Measurements from ENCODE around the gene CYSRT1. TPM values are rescaled to one million over a fixed set of nuclear protein-coding genes. Genes with fewer than 3 reads are reported as not detected.

The CYSRT1 gene
- total RNA-seq = 1 to 10 TPM; 3.7 to 5.6 TPM
- polyA plus RNA-seq (ENCODE audit: insufficient read depth, low read depth, low replicate concordance) = 3.0 TPM
- long read RNA-seq, donor 1 = 0 reads
- long read RNA-seq, donor 2 = 0 reads

GRCh38 chr9:137224830-137225694 is at the start of gene CYSRT1:
Gene CYSRT1, plus strand, starts transcription at chr9:137225174. Its CDS starts 448 bp downstream, at chr9:137225622.
- TF ChIP-seq POLR2A (IDR thresholded peaks at IDR 0.05) = no peak
- no peak for TF ChIP-seq CTCF (IDR thresholded peaks at IDR 0.05)
- Histone ChIP-seq H3K9me3 (no peaks in the 10 kb centered on the region), H3K36me3 (ENCODE audit: low read depth, missing control alignments) (no peaks in the 10 kb centered on the region), H3K27ac (no peak within 1 kb of the TSS), H3K27me3 (no peaks in the 10 kb centered on the region), H3K4me3 (peak within 1 kb of the TSS; percentile 56 to 76), H3K4me1 (peaks cover 28% of the 10 kb centered on the region)
- no peak for DNase-seq
- intact Hi-C loops (cut with DNase I; ENCODE audit: low total_unique reads) = loop anchor here (10.0 kb wide), 1 partner anchor 110 kb away; the partner anchor contains the start of gene DPP7
- 55 to 68% methylated on average over 6 to 21 of the region's 23 CpGs for WGBS, 2 donors

- WGBS, 2 donors = 53 to 60% methylated on average over 20 to 32 of the region's 33 CpGs
- H3K36me3 ChIP-seq (ENCODE audit: low read depth, missing control alignments) = no peaks in the 10 kb centered on the region
- no peaks in the 10 kb centered on the region for H3K4me1 ChIP-seq
- H3K27me3 ChIP-seq = no peaks in the 10 kb centered on the region
- no peak for DNase-seq
- intact Hi-C loops (cut with DNase I; ENCODE audit: low total_unique reads) = no loop called here
- TF ChIP-seq POLR2A (IDR thresholded peaks at IDR 0.05) (no peak), CTCF (IDR thresholded peaks at IDR 0.05) (no peak)
- H3K4me3 ChIP-seq = no peak overlapping the region
- H3K9me3 ChIP-seq = no peaks in the 10 kb centered on the region
- H3K27ac ChIP-seq = no peak overlapping the region
These were observed 49.5 kb upstream of the CYSRT1 start for GRCh38 chr9:137175345-137175961.

- H3K36me3 ChIP-seq (ENCODE audit: low read depth, missing control alignments) = no peaks in the 10 kb centered on the region
- TF ChIP-seq POLR2A (IDR thresholded peaks at IDR 0.05) = no peak
- no peak for TF ChIP-seq CTCF (IDR thresholded peaks at IDR 0.05)
- DNase-seq = peak; percentile 48
- no peaks in the 10 kb centered on the region for H3K4me1 ChIP-seq
- no peaks in the 10 kb centered on the region for H3K27me3 ChIP-seq
- intact Hi-C loops (cut with DNase I; ENCODE audit: low total_unique reads) = no loop called here
- H3K4me3 ChIP-seq = no peak overlapping the region
- H3K27ac ChIP-seq = no peak overlapping the region
- WGBS, 2 donors = 68 to 72% methylated on average over 17 of the region's 17 CpGs
- no peaks in the 10 kb centered on the region for H3K9me3 ChIP-seq
These were observed 48.4 kb upstream of the CYSRT1 start for GRCh38 chr9:137176302-137177182.

GRCh38 chr9:137178201-137178938 is 46.6 kb upstream of the CYSRT1 start:
- WGBS, 2 donors = 90 to 93% methylated on average over 11 to 23 of the region's 23 CpGs
- no peaks in the 10 kb centered on the region for H3K36me3 ChIP-seq (ENCODE audit: low read depth, missing control alignments)
- H3K9me3 ChIP-seq = no peaks in the 10 kb centered on the region
- intact Hi-C loops (cut with DNase I; ENCODE audit: low total_unique reads) = no loop called here
- DNase-seq = no peak
- no peak overlapping the region for H3K4me3 ChIP-seq
- H3K4me1 ChIP-seq = no peaks in the 10 kb centered on the region
- H3K27ac ChIP-seq = no peak overlapping the region
- TF ChIP-seq POLR2A (IDR thresholded peaks at IDR 0.05) = no peak
- no peak for TF ChIP-seq CTCF (IDR thresholded peaks at IDR 0.05)
- no peaks in the 10 kb centered on the region for H3K27me3 ChIP-seq

Data from testis (tissue), 5 donors.